Measurements from ENCODE around the gene INTS1.

DNA sequence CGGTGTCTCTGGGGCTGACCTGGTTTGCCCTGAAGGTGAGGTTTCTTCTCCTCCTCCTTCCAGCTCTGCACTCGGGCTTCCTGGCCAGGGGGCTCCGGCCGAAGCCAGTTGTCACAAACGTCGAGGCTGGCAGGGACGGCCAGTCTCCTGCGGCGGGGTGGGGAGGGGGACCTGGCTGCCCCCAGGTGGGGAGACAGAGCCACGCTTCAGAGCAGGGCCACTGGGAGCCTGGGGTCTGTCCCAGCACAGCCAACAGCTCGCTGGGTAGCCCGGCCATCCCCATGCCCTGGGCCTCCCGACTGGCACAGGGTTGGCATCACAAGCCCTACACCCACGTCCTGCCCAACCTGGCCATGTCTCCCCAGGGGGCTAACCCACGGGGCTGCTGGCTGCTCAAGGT is 65.4 kb downstream of the INTS1 start:
- TF ChIP-seq, protein P1, sequence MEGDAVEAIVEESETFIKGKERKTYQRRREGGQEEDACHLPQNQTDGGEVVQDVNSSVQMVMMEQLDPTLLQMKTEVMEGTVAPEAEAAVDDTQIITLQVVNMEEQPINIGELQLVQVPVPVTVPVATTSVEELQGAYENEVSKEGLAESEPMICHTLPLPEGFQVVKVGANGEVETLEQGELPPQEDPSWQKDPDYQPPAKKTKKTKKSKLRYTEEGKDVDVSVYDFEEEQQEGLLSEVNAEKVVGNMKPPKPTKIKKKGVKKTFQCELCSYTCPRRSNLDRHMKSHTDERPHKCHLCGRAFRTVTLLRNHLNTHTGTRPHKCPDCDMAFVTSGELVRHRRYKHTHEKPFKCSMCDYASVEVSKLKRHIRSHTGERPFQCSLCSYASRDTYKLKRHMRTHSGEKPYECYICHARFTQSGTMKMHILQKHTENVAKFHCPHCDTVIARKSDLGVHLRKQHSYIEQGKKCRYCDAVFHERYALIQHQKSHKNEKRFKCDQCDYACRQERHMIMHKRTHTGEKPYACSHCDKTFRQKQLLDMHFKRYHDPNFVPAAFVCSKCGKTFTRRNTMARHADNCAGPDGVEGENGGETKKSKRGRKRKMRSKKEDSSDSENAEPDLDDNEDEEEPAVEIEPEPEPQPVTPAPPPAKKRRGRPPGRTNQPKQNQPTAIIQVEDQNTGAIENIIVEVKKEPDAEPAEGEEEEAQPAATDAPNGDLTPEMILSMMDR (IDR thresholded peaks at IDR 0.05), result no peak
- TF ChIP-seq POLR2AphosphoS5 (IDR thresholded peaks at IDR 0.05), result no peak
